Gastrocnemius medialis (tissue), 4 donors: Measurements from ENCODE around the gene TRAF7.
A peak's percentile ranks its signal among the peaks of the same experiment; 100 is the strongest.
"Not testable (repeated sequence)": the region's sequence is repeated elsewhere in the genome, so short reads cannot be mapped to it uniquely, and the experiment has no call there.

ENCODE experiments used
- POLR2A ChIP-seq, 2 donors: fragments of 450-650 bp; IDR thresholded peaks; one replicate each; pipeline ENCODE4 v1.6.1; 2017; ENCODE audit warnings: antibody characterized with exemption in 2 of 2, mild to moderate bottlenecking in 2 of 2, moderate library complexity in 2 of 2
- TF ChIP-seq, protein P1 (sequence below), 5 experiments: fragments of 450-650 bp in 3 of 5; fragments of 200-600 bp in 2 of 5; sonication (generic) in 2 of 5; IDR thresholded peaks in 4 of 5; conservative IDR thresholded peaks in 1 of 5; 1 replicate in 4 of 5; 2 replicates in 1 of 5; pipeline ENCODE4 v1.5.1; 2016 to 2019; ENCODE audit warnings: antibody characterized with exemption in 5 of 5, mild to moderate bottlenecking in 3 of 5, moderate library complexity in 3 of 5

DNA sequence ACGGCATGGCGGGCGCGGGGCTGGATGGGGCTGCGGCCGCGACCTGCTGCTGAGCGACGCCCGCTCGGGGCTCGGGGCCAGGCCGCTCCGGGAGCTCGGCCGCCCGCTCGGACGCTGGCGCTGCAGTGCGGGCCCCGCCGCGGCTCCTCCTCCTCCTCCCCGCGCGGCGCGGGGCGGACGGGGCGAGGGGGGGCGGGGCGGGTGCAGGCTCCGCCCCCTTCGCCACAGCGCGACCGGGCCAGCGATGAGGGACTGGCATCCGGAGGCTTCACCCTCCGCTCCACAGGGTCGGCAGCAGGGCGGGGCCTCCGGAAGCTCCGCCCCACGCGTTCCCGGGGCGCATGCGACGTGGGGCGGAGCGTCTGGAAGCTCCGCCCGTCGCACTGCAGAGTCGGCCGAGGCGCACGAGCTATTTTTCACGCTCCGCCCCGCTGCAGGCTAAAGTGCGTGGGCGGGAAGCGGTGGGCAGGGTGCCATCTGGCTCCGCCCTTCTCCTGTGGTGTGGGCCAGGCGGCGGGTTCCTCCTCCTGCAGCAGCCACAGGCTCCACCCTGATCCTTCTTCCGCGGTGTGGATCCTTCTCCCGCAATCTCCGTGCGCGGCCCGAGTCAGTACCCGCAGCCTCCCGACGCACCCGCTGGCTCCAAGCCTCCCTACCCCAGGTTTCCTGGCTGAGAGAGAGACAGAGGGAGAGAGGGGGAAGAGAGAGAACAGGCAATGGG lies 19.7 kb upstream of the TRAF7 start, which contains the start of gene PKD1:
- TF ChIP-seq, protein P1, sequence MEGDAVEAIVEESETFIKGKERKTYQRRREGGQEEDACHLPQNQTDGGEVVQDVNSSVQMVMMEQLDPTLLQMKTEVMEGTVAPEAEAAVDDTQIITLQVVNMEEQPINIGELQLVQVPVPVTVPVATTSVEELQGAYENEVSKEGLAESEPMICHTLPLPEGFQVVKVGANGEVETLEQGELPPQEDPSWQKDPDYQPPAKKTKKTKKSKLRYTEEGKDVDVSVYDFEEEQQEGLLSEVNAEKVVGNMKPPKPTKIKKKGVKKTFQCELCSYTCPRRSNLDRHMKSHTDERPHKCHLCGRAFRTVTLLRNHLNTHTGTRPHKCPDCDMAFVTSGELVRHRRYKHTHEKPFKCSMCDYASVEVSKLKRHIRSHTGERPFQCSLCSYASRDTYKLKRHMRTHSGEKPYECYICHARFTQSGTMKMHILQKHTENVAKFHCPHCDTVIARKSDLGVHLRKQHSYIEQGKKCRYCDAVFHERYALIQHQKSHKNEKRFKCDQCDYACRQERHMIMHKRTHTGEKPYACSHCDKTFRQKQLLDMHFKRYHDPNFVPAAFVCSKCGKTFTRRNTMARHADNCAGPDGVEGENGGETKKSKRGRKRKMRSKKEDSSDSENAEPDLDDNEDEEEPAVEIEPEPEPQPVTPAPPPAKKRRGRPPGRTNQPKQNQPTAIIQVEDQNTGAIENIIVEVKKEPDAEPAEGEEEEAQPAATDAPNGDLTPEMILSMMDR (IDR thresholded peaks at IDR 0.05 in 4 of 5, conservative IDR thresholded peaks at IDR 0.05 in 1 of 5): not testable (repeated sequence)
- peak; percentile 72 to 81 for TF ChIP-seq POLR2A (IDR thresholded peaks at IDR 0.05)
